BJ (cell line): ENCODE measurements around the gene ARHGEF17. TPM values are rescaled to one million over a fixed set of nuclear protein-coding genes. Genes with fewer than 3 reads are reported as not detected.

ENCODE experiments used
- CTCF ChIA-PET: fragments of 350-600 bp; formaldehyde crosslinking; extraction: SDS; loops from one replicate; lab custom pipeline; 2021; ENCODE audit warnings: antibody characterized with exemption, inconsistent platforms; lab: Yijun Ruan, JAX
- POLR2A ChIA-PET: fragments of 300-600 bp; sonication (Branson Sonifier 250); formaldehyde crosslinking; extraction: SDS; loops from one replicate; lab custom pipeline; 2021; ENCODE audit warnings: antibody characterized with exemption; lab: Charles Lee
- DNase-seq: peaks from one replicate; pipeline ENCODE4 v3.0.0-alpha.2; 2011; ENCODE audit warnings: low read depth
- H3K27me3 ChIP-seq: 2 replicates; pipeline ENCODE4 v1.6.0; 2011; ENCODE audit warnings: low read length; ENCODE audit not compliant: control insufficient read depth, insufficient read depth
- H3K36me3 ChIP-seq: 2 replicates; pipeline ENCODE4 v1.5.1; 2011; ENCODE audit warnings: low read length; ENCODE audit not compliant: control insufficient read depth, insufficient read depth
- H3K4me3 ChIP-seq: 2 replicates; pipeline ENCODE4 v1.5.1; 2011; ENCODE audit warnings: low read depth, mild to moderate bottlenecking, control low read depth, low read length
- polyA plus RNA-seq: library from polyadenylated mRNA; depleted of rRNA; stranded (reverse); fragments of >200 nt; gene quantifications from 2 replicates; pipeline ENCODE4 v1.2.3, GENCODE V29; 2011
- TF ChIP-seq, protein P1 (sequence below): IDR thresholded peaks from 2 replicates; pipeline ENCODE4 v1.5.1; 2011; ENCODE audit warnings: low read depth, mild to moderate bottlenecking, control low read depth, inconsistent platforms, low read length, moderate library complexity; ENCODE audit not compliant: insufficient read depth

The ARHGEF17 gene
- polyA plus RNA-seq, 1 experiment = 85.7 TPM

DNA sequence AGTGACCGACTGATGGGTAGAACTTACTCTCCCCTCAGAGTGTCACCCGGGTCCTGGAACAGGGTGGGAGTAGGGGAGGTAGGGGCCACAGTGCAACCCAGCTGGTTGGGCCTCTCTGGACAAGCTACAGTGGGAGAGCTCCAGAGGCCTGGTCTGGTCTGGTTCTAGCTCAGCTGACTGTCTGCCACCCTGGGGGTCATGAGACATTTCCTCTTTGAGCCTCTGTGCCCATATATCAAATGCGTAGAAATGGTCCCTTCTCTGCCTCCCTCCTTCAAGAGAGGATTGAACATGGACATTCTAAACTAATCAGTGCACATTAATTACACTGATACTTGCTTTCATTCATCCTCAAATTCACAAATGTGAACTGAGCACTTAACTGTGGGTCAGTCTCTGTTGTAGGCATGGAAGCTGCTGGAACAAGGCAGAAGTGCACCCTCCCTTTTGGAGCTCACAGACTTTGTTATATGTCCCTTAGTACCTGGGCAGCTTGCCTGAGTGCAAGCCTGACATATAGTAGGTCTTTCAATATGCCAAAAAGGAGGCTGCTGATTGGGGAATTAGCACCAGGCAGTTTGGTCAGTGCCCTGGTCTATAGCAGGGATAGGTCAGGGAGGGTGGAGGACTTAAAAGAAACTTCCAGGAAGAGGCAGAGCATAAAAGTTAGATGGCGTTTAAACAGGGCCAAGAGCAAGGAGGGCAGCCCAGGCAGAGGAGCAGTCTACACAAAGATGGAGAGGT, 25.7 kb downstream of the ARHGEF17 start:
- Histone ChIP-seq H3K4me3 (no peak overlapping the region), H3K36me3 (peaks cover 6% of the 10 kb centered on the region), H3K27me3 (no peaks in the 10 kb centered on the region)
- ChIA-PET CTCF (interaction anchor here (0.6 to 11.0 kb wide), 10 partner anchors 10 to 1240 kb away, joined by 3 to 259 read pairs (median 14); partner anchors contain the start of gene ARHGEF17), POLR2A (interaction anchor here (1.5 kb wide), 1 partner anchor 19 kb away, joined by 19 read pairs; no protein-coding TSS in a partner anchor)
- no peak for DNase-seq
- TF ChIP-seq, protein P1, sequence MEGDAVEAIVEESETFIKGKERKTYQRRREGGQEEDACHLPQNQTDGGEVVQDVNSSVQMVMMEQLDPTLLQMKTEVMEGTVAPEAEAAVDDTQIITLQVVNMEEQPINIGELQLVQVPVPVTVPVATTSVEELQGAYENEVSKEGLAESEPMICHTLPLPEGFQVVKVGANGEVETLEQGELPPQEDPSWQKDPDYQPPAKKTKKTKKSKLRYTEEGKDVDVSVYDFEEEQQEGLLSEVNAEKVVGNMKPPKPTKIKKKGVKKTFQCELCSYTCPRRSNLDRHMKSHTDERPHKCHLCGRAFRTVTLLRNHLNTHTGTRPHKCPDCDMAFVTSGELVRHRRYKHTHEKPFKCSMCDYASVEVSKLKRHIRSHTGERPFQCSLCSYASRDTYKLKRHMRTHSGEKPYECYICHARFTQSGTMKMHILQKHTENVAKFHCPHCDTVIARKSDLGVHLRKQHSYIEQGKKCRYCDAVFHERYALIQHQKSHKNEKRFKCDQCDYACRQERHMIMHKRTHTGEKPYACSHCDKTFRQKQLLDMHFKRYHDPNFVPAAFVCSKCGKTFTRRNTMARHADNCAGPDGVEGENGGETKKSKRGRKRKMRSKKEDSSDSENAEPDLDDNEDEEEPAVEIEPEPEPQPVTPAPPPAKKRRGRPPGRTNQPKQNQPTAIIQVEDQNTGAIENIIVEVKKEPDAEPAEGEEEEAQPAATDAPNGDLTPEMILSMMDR = no peak

DNA sequence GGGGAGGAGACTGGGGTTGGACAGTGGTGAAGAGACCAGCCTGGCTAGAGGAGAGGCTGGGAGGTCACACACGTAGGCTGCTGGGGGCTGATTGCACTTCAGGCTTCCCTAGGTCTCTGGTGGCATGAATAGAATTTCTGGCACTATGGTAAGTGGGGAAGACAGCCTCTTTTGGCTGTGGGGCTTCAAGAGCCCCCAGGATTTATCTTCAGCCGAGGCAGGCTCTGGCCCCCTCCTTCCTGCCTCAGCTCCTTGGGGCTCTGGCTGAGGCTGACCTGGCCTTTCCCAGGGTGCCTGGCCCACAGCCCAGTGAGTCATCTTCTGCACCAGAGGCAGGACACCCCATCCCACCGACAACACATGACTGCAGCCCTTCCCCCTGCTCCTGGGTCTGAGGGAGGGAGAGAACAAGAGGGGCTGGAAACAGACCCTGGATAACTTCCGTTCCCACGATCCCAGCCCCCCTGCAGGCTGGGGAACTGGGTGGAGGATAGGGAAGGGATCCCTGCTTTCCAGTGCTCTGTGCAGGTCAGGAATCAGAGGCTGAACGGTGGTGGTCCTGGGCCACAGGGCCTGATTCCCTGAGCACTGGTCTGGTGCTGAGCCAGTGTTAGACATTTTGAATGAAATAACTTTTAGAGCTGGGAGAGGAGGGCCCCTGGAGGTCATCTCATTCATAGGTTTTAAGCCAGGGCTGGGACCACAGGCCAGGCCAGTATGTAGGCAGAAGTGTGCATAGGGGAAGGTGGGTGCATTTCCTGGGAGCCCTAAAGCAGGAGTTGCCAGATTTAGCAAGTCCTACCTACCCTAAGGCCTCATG, 26.5 kb downstream of the ARHGEF17 start:
- no peak for DNase-seq
- ChIA-PET CTCF (interaction anchor here (0.8 to 11.0 kb wide), 16 partner anchors 10 to 326 kb away, joined by 3 to 259 read pairs (median 8); partner anchors contain the start of gene ARHGEF17), POLR2A (interaction anchor here (0.5 to 1.5 kb wide), 4 partner anchors 20 to 35 kb away, joined by 3 to 19 read pairs (median 14); no protein-coding TSS in a partner anchor)
- H3K27me3 ChIP-seq = no peaks in the 10 kb centered on the region
- H3K4me3 ChIP-seq = no peak overlapping the region
- TF ChIP-seq, protein P1 = no peak
- H3K36me3 ChIP-seq = peaks cover 6% of the 10 kb centered on the region

DNA sequence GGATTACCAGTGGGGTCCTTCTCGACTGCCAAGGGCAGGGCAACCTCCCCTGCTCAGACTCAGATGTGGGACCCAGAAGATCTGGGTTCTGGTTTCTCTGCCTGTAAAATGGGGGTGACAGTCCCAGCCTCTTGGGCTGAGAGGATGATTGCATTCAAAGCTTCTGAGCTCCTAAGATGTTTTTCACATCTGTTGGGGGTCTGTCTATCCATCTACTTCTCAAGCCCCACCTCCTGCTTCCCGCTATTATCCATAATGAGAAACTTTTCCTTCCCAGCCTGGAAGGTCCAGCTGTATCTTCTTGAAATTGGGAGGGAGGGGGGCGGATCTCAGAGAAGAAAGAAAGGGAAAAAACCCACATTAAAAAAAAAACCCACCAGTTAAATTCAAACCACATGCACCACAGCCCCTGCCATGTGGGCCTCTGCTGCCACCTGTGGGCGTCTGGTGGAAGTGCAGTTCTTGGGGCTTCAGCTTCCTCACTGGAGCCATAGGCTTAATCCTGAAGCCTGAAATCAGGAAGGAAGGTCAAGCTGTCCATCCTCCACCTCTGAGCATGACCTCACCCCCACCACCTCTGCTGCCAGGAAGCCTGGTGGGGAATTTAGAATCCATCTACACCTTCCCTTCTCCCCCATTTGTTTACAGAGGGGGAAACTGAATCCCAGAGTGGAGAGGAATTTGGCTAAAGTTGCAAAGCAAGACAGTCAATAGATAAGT, 27.3 kb downstream of the ARHGEF17 start:
- TF ChIP-seq, protein P1 = peak; percentile 98
- POLR2A ChIA-PET = interaction anchor here (0.5 to 1.5 kb wide), 5 partner anchors 21 to 47 kb away, joined by 3 to 19 read pairs (median 9); no protein-coding TSS in a partner anchor
- Histone ChIP-seq H3K4me3 (no peak overlapping the region), H3K36me3 (peaks cover 9% of the 10 kb centered on the region), H3K27me3 (no peaks in the 10 kb centered on the region)
- no peak for DNase-seq
- CTCF ChIA-PET = interaction anchor here (0.8 to 11.0 kb wide), 20 partner anchors 9 to 326 kb away, joined by 3 to 259 read pairs (median 7); partner anchors contain the start of gene ARHGEF17

DNA sequence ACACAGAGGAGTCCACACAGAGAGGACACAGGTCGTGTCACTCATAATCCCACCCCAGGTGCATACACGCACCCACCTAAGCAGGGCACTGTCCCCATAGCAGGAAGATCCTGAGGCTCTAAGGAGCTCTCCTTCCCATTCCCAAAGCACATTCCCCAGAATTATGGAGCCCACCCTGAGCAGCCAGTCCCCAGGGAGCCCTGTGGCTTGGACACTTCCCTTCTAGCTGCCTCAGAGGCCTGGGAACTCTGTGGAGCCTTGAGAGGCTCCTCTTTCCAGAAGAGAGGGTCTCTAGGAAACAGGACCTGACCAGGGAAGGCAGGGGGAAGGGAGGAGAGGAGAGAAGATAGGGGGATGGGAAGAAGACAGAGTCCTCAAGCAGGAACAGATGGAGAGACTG, 29.8 kb downstream of the ARHGEF17 start:
- ChIA-PET CTCF (interaction anchor here (0.6 to 11.0 kb wide), 7 partner anchors 12 to 598 kb away, joined by 3 to 259 read pairs (median 75); partner anchors contain the start of gene ARHGEF17), POLR2A (interaction anchor here (0.7 kb wide), 1 partner anchor 28 kb away, joined by 9 read pairs; no protein-coding TSS in a partner anchor)
- no peak for DNase-seq

More for the DNA sequence above, 29.8 kb downstream of the ARHGEF17 start:
- H3K4me3 ChIP-seq = no peak overlapping the region
- no peaks in the 10 kb centered on the region for H3K27me3 ChIP-seq
- peaks cover 17% of the 10 kb centered on the region for H3K36me3 ChIP-seq
- TF ChIP-seq, protein P1 = no peak
